ENCODE data around the gene FGGY.
"Not testable (repeated sequence)": the region's sequence is repeated elsewhere in the genome, so short reads cannot be mapped to it uniquely, and the experiment has no call there.

The FGGY gene

GRCh38 chr1:59290193-59290949 lies 6.5 kb upstream of the FGGY start:
- FAIRE-seq = no peak

DNA sequence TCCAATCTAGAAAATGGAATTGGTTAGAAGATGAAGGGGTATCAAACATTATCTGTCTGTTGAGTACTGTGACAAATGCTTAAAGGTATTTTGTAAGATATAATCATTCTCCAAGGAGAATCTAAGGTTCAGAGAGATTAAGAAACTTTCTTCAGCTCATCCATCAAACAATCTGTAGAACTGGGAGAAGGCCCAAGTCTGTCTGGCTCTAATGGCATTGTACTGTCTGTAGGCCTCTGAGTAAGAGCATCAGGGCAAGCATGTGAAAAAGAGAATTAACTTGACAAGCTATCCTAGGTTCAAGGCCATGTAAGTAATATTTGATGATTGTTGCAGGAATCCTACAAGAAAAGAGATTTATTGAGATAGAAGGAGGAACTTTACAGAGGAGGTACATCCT lies 5.3 kb upstream of the FGGY start:
- no peak for FAIRE-seq

DNA sequence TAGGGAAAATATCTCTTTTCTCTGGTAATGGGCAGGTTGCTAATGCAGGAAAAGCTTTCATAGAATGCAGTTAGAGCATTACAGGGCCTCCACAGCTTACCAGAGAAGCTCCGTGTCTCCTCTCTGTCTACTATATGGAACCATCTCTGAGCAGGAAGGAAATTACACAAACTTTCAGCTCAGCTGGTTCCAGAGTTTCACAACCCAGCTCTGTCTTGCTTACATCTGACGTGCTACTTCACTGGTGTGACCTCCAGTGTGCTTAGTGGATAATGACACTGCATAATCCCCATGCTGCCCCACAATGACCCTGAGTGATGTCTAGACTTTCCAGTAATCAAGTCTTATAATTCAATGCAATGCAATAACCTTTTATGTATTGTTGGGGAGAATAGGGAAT lies 4.3 kb upstream of the FGGY start:
- FAIRE-seq = no peak

GRCh38 chr1:59293206-59293605 lies 3.7 kb upstream of the FGGY start:
- FAIRE-seq = no peak

DNA sequence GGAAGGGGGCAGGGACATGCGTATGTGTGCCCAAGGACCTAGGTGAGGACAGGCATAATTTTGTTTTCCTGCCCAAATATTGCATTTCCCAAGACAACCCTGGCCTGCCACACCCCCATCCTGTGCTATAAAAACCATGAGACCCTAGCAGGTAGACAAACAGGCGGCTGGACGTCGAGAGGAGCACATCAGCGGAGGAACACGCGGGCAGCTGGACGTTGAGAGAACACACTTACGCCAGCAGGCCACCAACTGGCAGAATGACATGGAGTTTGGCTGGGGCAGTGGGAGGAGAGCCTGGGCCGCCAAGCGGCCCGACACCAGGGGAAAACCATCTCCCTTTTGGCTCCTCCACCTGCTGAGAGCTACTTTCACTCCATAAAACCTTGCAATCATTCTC lies 3.0 kb upstream of the FGGY start:
- no peak for FAIRE-seq

DNA sequence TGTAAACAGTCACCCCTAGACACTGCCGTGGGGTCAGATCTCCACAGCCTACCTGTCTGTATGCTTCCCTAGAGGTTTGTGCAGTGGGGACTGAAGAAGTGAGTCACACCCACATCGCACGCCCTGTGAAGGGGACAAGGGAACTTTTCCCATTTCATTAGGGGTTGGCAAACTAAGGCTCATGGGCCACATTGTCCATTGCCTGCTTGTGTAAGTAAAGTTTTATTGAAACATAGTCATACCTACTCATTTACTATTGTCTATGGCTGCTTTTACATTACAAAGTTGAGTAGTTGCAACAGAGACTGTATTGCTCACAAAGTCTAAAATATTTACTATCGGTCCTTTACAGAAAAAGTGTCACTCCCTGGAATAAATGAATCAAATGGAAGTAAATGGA lies 2.5 kb upstream of the FGGY start:
- FAIRE-seq = no peak

DNA sequence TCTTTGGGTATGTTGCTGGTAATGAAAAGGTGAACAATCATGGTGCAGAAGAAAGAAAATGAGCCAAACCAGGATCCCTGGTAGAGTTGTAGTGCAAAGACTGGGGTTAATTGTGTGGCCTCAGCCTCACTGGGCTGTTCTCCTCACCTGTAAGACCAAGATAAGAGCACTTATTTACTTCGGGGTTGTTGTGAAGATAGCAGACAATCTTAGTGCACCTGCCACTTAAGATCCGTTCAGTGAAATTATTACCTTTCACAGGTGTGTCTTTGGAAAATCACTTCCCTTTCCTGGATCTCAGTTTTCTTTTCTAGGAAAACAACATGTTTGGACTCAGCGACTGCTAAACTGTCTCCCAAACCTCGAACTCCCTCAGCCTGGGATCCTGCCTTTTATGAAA lies 1.3 kb upstream of the FGGY start:
- no peak for FAIRE-seq

DNA sequence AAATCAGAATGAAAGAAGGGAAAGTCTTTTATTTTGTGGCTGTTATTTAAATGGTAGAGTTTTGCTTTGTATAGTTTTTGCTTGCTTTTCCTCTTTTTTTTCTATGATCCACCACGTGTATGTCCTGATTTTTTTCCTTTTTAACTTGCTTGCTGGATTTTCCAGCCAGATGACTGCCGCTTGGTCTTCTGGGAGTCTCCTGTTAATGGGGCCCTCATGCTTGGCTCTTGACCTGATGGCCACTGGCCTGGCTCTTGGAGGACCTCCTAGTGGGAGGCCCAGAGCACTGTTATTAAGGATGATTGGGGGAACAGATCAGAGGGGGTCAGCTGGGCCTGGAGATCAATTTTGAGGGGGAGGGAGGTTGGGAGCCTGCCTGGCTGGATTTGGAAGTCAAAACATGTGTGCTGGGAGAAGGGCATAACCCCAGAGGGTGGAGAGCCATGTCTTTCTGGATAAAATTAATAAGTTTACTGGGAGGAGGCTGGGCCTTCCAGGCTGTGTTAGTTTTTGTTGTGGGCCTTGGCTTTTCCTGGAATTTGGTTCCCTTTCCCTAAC lies 1.2 kb downstream of the FGGY start:
- FAIRE-seq = no peak

DNA sequence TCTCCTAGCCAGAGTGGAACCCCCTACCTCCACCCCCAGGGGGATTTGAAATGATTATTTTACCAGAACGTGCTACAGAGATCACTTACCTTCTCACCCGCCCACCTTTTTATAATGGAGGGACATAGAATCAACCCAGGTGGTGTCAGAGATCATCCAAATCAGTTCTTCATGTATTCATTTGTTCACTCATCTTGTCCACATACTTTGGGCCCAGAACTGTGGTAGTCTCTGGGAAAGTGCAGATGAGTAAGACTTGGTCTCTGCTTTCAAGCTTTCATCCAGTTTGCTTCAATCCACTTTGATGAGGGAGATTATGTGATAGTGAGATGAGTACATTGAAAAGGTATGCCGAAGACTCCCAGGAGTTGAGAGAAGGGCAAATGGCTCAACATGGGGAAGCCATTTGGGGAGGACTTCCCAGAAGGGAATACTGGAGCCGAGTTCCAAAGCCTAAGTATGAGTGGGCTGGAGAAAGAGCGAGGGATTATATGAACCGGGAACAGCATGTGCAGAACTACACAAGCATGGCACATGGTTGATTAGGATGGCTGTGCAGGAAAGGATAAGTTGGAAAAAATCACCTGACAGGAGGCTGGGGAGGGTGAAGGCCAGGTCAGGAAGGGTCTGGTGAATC lies 1.9 kb downstream of the FGGY start:
- no peak for FAIRE-seq

DNA sequence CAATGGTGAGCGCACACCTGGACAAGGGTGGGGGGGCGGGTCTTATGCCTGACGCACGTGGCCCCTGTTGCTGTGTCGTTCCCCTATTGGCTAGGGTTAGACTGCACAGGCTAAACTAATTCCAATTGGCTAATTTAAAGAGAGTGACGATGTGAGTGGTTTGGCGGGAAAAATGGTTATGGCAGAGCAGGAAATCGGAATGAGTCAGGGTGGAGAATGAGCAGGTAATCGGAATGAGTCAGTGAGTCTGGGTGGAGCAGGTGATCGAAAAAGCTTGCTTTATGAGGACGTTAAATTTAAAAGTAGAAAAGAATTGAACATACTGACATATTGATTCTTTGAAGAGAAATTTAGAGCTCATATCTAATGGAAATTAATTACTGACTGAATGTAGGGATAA lies 2.8 kb downstream of the FGGY start:
- not testable (repeated sequence) for FAIRE-seq

DNA sequence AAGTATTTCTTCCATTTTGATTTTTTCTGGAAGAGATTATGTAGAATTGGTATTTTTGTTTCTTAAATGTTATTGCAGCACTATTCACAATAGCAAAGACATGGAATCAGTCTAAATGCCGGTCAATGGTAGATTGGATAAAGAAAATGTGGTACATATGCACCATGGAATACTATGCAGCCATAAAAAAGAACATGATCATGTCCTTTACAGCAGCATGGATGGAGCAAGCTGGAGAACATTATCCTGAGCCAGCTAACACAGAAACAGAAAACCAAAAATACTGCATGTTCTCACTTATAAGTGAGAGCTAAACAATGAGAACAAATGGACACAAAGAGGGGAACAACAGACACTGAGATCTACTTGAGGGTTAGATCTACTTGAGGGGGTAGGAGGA lies 5.4 kb downstream of the FGGY start:
- FAIRE-seq = no peak

- FAIRE-seq = no peak
Measured at GRCh38 chr1:59302871-59303270, 6.0 kb downstream of the FGGY start.

GRCh38 chr1:59305188-59305587 lies 8.3 kb downstream of the FGGY start:
- no peak for FAIRE-seq

DNA sequence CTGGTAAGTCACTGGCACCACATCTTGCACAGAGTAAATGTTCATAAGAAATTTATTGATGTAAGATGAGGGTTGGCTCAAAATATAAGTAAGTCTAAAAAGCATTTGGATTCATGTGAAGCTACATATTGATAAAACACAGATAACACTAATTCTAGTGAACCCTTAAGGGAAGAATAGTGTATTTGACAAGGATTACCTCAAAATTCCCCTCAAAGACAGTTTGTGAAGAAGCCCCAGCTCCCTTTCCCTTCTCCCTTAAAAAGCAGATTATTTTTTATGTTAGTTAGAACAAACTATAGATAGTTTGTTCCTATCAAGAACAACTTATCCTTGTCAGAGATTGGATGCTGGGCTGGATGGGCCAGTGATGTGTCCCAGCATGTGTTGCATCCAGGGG lies 10.7 kb downstream of the FGGY start:
- no peak for FAIRE-seq

DNA sequence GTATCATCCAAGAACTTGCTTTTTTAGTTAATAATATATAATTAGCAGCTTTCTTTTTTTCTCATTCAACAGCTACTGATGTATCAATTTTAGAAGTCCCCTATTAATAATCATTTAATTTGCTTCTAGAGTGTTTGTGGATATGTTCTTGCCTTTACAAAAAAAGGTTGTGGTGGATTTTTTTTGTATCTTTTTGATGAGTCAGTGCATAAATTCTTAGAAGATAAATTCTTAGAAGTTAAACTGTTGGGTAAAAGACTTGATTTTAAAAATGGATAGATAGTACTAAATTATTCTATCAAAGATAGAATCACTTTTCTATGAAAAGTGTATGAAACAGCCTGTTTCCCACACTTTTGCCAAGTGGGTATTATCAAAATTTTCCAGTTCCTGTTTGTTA lies 11.9 kb downstream of the FGGY start:
- FAIRE-seq = no peak

DNA sequence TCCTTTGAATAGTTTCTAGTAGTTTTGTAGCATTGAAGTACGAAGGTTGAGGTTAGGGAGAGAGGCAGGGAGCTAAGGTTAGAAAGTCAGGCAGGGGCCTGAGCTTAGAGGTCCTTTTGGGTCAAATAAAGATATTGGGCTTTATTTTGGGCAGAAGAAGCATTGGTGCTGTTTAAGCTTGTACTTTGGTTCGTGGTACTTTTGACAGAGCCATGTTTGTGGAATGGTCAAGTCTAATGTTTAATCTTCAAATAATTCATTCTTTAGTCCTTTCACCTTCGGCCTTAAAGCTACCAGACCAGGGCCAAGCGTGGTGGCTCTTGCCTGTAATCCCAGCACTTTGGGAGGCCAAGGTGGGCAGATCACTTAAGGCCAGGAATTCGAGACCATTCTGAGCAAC lies 12.5 kb downstream of the FGGY start:
- FAIRE-seq = no peak

DNA sequence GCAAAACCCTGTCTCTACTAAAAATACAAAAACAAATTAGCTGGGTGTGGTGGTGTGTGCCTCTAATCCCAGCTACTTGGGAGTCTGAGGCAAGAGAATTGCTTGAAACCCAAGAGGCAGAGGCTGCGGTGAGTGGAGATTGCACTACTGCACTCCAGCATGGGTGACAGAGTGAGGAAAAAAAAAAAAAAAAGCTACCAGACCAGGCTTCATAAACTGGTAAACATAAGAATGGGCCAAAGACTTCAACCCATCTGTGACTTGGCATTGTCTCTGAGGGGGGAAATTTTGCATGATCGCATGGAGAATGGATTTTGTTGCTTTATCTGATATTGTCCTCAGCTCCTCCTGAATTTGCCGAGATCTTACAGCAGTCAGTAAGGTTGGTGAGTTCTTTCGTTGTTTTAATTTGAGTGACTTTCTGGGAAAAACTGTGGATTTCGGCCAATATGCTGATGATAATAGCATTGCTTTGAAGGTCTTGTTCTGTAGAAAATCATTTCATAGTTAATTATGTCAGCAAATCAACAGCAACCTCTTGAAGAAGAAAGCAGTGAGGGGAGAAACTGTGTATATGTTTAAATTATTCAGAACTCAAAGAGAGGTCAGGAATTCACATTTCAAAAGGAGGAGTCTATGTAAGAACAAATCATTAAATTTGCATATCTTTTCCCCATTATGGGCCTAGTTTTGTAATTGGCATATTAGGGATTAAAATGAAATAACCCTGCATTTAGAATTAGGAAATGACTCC lies 13.1 kb downstream of the FGGY start:
- FAIRE-seq = no peak

DNA sequence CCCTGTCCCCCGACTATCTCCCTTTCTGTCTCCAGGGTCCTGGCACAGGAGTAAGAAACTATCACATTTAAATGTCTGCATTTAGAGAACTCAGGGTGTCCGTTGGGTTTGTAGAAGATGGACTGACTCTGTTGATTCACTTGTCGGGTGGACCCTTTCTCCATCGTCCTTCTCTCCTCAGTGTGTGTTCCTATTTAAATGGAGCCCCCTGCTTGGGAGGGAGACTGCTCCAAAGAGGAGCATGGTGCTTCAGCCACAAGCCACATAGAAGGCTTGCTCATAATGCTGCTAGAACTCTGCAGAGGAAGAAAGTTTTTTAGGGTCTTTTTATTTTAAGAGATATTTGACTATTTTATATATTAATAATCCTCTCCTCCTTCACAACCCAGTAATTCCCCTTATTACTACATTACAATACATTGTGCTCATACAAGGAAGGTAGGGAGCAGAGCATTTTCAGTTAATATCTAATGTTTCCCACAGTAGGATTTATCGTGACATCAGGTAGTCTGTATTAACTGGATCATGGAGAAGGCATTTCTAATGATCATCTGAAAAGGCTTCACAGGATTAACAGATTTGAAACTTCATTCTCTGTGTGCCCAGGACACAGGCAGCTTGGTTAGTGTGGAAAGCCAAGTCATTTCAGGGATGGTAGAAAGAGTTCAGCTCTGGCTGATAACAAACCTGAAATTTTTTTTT lies 13.8 kb downstream of the FGGY start:
- no peak for FAIRE-seq

- FAIRE-seq = no peak
Measured at GRCh38 chr1:59314776-59315528, 18.1 kb downstream of the FGGY start.

DNA sequence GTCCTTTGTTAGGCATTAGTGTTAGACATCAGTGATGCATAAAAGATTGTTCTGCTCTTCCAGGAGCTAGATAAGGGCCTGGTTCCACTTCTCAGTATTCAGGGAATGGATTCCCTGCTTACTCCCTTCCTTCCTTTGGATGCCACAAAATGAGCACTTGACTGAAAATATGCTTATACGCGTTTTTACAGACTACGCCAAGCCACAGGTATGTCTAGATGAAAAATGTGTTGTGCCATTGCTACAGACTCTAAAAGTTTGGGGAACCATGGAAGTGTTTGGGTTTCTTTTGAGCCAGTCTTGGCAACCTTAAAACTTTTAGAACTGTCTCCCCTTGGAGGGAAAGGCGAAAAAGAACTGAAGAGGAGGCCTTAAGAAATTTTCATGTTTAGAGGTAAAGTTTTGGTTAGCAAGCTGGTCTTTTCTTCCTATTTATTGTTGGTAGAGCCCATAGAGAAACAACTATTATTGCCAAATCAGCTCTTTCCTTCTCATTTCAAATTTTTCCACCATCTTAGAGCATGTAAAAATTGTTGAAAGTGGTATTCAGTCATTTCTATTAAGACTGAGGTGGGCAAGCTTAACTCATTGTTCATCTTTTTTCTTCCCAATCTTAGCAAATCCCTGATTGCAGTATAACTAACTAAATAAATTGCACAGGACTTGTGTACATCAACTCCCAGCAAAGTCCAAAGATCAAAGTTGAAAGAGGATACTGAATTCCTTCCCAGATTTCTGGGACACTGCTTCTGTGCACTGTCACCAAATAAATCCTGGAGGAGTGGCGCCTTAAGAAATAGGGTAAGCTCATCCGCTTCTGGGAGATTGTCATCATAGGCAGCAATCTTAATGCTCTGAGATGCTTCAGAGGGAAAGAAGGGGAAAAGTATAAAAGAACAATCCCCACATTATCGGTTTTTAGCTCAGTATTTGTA lies 18.9 kb downstream of the FGGY start:
- no peak for FAIRE-seq

DNA sequence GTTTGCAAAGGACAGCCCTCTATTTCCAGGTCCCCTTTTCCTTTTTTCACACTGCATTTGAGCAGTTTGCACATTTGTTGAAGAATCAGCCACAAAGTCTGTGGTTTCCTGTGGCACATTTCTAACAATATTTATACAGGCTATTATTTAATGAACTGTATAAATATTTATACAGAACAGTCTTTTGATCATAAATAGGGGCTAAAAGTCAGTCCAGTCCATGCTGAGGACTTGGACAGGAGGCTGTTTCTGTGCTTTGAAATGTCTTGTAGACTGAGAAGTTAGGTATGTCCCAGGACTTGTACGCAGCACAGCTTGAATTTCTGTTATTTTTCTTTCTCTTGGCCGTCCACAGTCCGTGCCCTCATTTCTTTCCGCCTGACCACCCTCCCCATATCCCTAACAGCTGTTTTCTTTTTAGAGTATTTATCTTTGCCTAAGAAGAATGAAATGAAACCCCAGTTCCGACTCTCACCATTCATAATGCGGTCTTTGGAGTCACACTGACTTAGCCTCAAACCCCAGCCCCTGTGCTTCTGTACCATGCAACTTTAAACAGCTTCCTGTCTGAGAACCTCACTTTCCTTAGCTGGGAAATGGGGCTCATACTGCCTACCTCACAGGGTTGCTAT lies 19.7 kb downstream of the FGGY start:
- FAIRE-seq = no peak
